Esophagus squamous epithelium (tissue), 4 donors: Measurements from ENCODE around the gene PRR33.

Experiments
- POLR2A ChIP-seq, 4 donors: fragments of 450-650 bp; IDR thresholded peaks; one replicate each; pipeline ENCODE4 v1.6.1; 2017; ENCODE audit warnings: antibody characterized with exemption in 4 of 4, mild to moderate bottlenecking in 4 of 4, moderate library complexity in 3 of 4
- TF ChIP-seq, protein P1 (sequence below), 6 experiments: fragments of 450-650 bp in 4 of 6; fragments of 200-600 bp in 2 of 6; sonication (generic) in 2 of 6; IDR thresholded peaks; one replicate each; pipeline ENCODE4 v1.5.1; 2016 to 2019; ENCODE audit warnings: antibody characterized with exemption in 6 of 6, mild to moderate bottlenecking in 4 of 6, moderate library complexity in 4 of 6

DNA sequence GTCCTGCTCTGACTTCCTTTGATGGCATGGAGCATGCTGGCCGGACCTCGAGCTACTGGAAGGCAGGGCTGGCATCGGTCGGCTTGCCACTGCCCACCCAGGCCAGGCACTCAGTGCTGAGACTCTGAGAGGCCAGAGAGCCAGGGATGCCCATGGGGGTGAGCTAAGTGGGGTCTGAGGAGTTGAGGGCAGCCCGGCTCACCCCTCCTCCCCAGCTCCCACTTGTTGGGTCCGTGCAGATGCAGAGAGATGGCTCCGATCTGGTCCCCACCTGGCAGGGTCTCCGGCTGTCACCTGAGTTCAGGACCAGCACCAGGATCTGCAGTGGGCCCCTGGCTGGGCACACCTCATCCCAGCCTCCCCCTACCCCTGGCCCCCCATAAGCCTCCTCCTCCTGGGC lies 25.5 kb downstream of the PRR33 start:
- TF ChIP-seq, protein P1, sequence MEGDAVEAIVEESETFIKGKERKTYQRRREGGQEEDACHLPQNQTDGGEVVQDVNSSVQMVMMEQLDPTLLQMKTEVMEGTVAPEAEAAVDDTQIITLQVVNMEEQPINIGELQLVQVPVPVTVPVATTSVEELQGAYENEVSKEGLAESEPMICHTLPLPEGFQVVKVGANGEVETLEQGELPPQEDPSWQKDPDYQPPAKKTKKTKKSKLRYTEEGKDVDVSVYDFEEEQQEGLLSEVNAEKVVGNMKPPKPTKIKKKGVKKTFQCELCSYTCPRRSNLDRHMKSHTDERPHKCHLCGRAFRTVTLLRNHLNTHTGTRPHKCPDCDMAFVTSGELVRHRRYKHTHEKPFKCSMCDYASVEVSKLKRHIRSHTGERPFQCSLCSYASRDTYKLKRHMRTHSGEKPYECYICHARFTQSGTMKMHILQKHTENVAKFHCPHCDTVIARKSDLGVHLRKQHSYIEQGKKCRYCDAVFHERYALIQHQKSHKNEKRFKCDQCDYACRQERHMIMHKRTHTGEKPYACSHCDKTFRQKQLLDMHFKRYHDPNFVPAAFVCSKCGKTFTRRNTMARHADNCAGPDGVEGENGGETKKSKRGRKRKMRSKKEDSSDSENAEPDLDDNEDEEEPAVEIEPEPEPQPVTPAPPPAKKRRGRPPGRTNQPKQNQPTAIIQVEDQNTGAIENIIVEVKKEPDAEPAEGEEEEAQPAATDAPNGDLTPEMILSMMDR (IDR thresholded peaks at IDR 0.05) = no peak
- TF ChIP-seq POLR2A (IDR thresholded peaks at IDR 0.05) = no peak
